Measurements from ENCODE around the gene ACBD6.
"Not testable (repeated sequence)": the region's sequence is repeated elsewhere in the genome, so short reads cannot be mapped to it uniquely, and the experiment has no call there.

Gene ACBD6

GRCh38 chr1:180412583-180412982 is 89.8 kb downstream of the ACBD6 start:
- FAIRE-seq = no peak

GRCh38 chr1:180408128-180408527 is 94.2 kb downstream of the ACBD6 start:
- FAIRE-seq = not testable (repeated sequence)

- no peak for FAIRE-seq
These were observed 95.3 kb downstream of the ACBD6 start for GRCh38 chr1:180407051-180407450.

GRCh38 chr1:180402551-180402950 is 99.8 kb downstream of the ACBD6 start:
- no peak for FAIRE-seq

- no peak for FAIRE-seq
These were observed 100.4 kb downstream of the ACBD6 start for GRCh38 chr1:180402001-180402400.

- FAIRE-seq = no peak
These were observed 105.2 kb downstream of the ACBD6 start for GRCh38 chr1:180397175-180397574.

GRCh38 chr1:180392427-180393145 is 109.8 kb downstream of the ACBD6 start:
- no peak for FAIRE-seq

- no peak for FAIRE-seq
These were observed 110.4 kb downstream of the ACBD6 start for GRCh38 chr1:180392020-180392419.

- FAIRE-seq = no peak
These were observed 115.0 kb downstream of the ACBD6 start for GRCh38 chr1:180387413-180387812.

- FAIRE-seq = no peak
These were observed 115.5 kb downstream of the ACBD6 start for GRCh38 chr1:180386745-180387367.

- no peak for FAIRE-seq
These were observed 117.2 kb downstream of the ACBD6 start for GRCh38 chr1:180385144-180385543.

- FAIRE-seq = no peak
These were observed 117.9 kb downstream of the ACBD6 start for GRCh38 chr1:180384286-180385005.

GRCh38 chr1:180382326-180383115 is 119.9 kb downstream of the ACBD6 start:
- no peak for FAIRE-seq

- no peak for FAIRE-seq
These were observed 121.2 kb downstream of the ACBD6 start for GRCh38 chr1:180381184-180381580.

GRCh38 chr1:180380259-180381183 is 121.9 kb downstream of the ACBD6 start:
- no peak for FAIRE-seq

- FAIRE-seq = no peak
These were observed 125.6 kb downstream of the ACBD6 start for GRCh38 chr1:180376800-180377199.

GRCh38 chr1:180376253-180376652 is 126.1 kb downstream of the ACBD6 start:
- no peak for FAIRE-seq

- no peak for FAIRE-seq
These were observed 129.6 kb downstream of the ACBD6 start for GRCh38 chr1:180372728-180373127.

GRCh38 chr1:180370597-180370996 is 131.8 kb downstream of the ACBD6 start:
- no peak for FAIRE-seq

- FAIRE-seq = no peak
These were observed 132.2 kb downstream of the ACBD6 start for GRCh38 chr1:180370188-180370587.

- no peak for FAIRE-seq
These were observed 133.3 kb downstream of the ACBD6 start for GRCh38 chr1:180369061-180369460.

All from G401.6 (cell line).